ENCODE measurements around the gene LONP2.

The LONP2 gene

DNA sequence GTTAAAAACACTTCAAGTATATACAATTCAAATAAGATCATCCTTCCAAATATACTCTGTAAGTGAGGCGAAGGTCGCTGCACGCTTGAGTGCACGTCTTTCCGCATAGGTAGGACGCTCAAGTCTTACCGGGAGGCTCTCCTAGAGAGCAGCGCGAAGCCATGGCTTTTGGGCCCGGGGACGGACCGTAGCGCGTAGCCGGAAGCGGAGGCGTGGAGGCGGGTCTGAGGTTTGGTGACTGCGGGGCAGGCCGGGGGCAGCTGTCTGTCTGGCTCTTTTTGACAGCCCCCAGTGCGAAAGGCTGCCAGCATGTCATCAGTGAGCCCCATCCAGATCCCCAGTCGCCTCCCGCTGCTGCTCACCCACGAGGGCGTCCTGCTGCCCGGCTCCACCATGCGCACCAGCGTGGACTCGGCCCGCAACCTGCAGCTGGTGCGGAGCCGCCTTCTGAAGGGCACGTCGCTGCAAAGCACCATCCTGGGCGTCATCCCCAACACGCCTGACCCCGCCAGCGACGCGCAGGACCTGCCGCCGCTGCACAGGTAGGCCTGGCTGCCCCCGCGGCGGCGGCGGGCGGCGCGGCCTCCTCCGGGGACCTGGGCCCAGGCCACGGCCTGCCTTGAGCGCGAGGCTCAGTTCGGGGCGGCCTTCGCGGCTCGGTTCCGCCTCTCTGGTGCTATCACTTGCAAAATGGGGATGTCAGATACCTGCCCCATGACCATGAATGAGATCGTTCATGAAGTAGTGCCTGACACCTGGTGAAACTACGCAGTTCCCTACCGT lies at the start of gene LONP2:
Gene LONP2, plus strand, starts transcription at position 221 of the 783 bp plus-strand sequence. Its CDS starts 89 bp downstream, at position 310.
- DNase-seq (ENCODE audit: low read depth), result peak; percentile 86

DNA sequence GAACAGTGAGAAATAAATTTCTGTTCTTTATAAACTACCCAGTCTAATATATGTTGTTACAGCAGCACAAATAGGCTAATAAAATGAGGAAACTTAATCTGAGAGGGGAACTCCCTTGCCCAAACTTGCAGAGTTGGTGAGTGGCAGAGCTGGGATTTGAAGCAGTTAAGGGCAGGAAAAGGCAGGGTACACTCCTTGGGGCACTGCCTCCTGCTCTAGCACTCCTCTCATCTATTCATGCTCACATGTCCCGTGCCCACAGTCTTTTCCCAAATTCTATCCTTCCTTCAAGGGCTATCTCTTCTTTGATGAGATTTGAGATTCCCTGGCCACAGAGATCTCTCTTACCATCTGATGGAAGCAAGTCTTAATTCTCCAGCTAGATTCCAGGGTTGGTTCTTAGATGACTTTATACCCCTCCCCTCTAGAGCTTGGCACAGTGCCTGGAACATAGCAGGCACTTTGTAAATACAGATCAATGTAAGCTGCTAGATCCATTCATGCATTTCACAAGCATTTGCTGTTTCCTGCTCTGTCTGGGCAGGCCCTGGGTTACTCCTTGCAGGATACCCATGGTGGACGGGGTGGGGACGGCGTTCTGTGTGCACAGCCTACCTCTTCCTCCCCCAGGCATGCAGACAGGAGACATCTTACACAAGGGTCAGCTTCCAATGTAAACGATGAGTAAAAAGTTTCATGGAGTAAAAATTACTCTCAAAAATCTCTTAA lies 49.1 kb upstream of the LONP2 start:
- DNase-seq (ENCODE audit: low read depth), result no peak

DNA sequence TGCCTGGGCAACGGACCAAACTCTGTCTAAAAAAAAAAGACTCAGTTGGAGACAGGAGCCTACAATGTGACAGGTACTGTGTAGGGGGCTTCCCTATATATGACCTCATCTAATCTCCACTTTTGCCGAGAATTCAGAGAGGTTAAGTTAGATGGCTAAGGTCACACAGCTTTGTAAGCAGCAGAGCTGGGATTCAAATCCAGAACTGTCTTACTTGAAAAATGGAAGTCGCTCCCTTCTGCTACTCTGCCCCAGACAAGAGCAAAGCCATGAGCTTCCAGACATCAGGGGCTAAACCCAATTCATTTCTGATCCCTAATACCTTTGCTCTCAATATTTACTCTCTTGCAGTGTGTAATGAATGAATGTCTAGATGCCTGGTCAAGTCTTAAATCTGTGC lies 46.8 kb upstream of the LONP2 start:
- DNase-seq (ENCODE audit: low read depth), result no peak

DNA sequence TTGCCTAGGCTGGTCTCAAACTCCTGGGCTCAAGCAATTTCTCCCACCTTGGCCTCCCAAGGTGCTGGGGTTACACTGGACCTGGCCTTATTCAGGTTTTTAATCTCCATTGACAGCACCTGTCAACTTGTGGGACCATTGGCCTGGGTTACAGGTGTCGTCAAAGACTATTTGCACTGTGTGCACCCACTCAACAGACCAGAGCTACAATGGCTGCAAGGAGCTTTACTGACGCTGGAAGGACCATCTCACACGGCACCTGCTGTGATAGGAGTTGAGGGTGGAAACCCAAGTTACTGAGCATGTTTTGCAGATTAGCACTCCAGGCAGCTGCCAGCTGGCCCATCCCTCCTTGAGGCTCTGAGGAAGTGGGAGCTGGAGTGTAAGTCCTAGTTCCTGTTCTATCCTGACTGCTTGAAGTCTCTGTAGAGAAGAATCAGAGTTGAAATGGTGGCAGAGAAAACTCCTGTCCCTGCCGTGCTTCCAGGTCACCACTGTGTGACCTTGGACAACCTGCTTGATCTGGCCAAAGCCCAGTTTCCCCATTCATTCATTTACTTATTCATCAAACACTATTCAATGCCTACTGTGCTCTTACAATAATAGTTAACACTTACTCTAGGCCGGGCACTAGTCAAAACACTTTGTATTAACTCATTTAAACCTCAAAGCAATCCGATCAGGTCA lies 42.4 kb upstream of the LONP2 start:
- DNase-seq (ENCODE audit: low read depth), result no peak

- DNase-seq (ENCODE audit: low read depth), result no peak
Observed at GRCh38 chr16:48203974-48204824, 39.9 kb upstream of the LONP2 start.

DNA sequence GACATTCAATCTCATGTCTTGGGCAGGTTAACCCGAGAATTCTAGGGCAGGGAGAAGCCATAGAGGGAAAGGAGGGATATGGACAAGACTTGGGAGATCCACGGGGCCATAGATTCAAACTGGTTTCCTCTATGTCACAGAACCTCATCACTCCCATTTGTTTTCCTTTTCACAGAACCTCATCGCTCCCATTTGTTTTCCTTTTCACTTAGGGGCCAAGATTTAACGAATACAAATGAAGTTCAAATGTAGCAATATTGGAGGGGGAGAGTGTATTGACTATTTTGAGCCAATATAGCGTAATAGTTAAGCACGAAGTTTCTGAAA lies 39.3 kb upstream of the LONP2 start:
- DNase-seq (ENCODE audit: low read depth), result no peak

DNA sequence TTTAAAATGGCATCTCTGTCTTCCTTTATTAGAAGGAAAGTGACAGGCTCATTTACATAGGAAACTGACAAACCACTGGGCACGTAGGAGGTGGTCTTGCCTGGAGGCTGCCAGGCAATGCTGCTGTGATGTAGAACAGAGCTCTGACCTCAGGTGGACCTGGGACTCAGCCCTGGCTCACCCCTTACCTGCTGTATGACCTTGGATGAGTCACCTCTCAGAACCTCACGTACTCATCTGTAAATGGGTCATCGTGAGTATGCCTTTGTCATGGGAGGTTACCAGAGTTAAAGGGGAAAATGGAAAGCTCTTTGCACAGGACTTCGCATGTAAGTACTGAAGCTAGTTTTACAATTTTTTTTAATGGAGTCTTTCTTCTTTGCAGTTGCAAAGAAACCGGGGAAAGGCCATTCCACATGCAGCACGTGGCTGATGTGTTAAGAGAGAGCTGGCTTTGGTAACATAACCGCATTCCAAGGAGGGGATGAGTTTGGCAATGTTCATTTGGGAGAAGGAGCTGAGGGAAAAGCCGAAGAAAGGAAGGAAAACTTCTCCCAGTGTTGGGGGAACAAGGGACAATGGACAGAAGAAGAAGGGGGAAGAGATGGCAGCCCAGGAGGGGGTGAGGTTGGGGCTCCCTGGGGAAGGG lies 37.4 kb upstream of the LONP2 start:
- DNase-seq (ENCODE audit: low read depth), result no peak

DNA sequence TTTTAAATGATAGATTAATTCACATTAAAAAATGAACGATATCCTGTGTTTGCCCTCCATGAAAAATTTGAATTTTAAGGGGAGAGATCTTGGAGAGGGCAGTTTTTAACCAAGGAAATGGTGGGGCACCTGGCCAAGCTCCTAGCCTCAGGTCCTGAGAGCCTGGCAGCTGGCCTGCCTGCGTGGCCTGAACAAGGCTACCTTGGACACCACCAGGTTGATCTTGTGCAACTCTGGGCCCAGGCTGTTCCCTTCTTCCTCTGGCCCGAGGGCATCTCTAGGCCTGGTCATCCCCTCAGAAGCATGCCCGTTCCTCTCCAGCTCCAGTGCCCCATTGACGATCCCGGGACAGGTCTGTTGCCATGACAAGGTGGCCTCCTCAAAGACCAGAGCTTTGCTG lies 33.4 kb upstream of the LONP2 start:
- no peak for DNase-seq (ENCODE audit: low read depth)

DNA sequence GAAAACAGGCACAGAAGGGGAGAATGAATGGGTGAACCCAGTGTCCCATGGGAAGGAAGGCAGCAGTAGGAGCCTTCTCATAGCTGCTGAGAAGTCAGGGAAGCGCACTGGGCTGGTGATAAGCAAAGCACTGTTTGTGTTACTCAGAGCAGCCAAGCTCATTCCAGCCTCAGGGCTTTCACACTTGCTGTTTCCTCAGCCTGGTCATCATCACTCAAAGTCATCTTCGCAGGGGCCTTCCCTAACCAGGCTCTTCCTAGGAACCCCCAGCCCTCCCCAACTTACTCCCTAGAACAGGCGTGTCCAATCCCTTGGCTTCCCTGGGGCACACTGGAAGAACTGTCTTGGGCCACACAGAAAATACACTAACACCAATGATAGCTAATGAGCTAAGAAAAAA lies 32.1 kb upstream of the LONP2 start:
- DNase-seq (ENCODE audit: low read depth), result no peak

GRCh38 chr16:48215738-48216137 lies 28.4 kb upstream of the LONP2 start:
- DNase-seq (ENCODE audit: low read depth), result no peak

DNA sequence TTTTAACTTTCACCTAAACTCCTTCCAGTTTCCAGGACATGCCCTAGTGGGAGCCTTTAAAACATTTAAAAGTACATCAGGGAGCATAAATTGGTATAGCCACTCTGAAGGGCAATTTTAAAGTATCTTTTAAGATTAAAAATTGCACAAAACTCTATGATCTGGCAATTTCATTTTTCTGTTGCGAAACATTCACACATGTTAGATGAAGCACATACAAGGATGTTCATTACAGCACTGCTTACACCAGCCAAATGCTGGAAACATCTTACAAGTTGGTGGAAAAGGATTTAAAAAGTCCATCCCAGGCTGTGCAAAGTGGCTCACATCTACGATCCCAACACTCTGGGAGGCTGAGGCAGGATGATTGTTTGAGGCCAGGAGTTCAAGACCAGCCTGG lies 26.4 kb upstream of the LONP2 start:
- no peak for DNase-seq (ENCODE audit: low read depth)

DNA sequence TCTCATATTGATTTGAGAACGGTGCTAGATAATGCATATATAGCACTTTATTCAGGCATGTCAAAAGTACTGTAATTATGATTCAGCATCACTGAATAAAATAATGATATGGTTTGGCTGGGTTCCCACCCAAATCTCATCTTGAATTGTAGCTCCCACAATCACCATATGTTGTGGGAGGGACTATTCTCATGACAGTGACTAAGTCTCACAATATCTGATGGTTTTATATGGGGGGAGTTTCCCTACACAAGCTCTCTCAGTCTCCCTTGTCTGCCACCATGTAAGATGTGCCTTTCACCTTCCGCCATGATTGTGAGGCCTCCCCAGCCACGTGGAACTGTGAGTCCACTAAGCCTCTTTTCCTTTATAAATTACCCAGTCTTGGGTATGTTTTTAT lies 25.6 kb upstream of the LONP2 start:
- DNase-seq (ENCODE audit: low read depth), result no peak

- no peak for DNase-seq (ENCODE audit: low read depth)
Observed at GRCh38 chr16:48220891-48221290, 23.2 kb upstream of the LONP2 start.

GRCh38 chr16:48223490-48223889 lies 20.6 kb upstream of the LONP2 start:
- DNase-seq (ENCODE audit: low read depth), result no peak

GRCh38 chr16:48225456-48225855 lies 18.6 kb upstream of the LONP2 start:
- DNase-seq (ENCODE audit: low read depth), result no peak

DNA sequence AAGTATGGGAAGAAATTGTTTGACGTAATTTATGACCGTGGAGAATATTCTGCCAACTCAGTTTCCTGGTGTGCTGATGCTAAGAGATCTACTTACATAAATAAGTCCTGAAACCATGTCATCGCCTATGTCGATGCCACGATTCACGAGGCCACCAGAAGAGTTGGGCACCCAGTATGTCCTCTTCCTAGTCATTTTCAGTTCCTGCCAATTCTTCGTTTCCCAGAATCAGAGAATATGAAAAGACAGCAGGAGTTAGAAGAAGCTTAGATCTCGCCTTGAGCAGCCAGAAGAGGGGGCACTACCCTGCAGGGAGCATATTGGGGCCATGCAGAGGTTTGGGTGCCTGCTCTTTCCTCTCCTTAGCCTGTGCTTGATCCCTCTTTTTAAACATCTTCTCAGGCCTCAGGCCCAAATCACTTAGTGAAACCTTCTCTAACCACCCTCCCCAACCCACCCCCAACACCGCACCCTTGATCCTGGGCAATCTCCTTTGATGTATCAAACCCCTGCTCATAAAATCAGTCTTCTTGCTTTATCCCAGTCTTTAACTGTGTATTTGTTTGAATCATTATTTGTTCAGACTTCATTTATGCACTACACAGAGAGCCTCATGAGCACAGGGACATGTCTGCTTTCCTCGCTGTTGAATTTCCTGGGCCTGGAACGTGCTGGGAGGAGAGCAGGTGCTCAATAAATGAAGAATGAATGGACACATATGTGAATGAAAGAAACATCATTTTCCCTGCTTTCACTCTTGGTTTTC lies 12.2 kb upstream of the LONP2 start:
- DNase-seq (ENCODE audit: low read depth), result no peak

DNA sequence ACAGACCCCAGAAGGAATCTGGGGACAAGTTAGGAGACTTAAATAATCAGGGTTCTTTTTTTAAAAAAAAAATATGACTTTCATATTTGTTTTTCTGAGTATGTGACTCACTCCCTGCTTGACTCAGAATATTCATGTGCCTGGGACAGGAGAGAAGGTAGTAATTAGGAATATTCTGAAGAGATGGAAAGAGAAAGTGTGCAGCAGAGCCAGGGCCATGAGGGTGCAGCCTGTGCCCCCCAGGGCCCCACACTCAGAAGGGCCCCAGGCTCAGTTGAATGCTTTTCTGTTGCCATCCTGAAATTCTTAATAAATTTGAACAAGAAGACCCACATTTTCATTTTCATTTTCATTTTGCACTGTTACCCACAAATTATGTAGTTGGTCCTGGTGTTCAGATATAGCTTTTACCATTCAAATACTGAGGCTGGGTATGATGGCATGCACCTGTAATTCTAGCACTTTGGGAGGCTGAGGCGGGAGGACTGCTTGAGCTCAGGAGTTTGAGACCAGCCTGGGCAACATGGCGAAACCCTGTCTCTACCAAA lies 11.5 kb upstream of the LONP2 start:
- no peak for DNase-seq (ENCODE audit: low read depth)

DNA sequence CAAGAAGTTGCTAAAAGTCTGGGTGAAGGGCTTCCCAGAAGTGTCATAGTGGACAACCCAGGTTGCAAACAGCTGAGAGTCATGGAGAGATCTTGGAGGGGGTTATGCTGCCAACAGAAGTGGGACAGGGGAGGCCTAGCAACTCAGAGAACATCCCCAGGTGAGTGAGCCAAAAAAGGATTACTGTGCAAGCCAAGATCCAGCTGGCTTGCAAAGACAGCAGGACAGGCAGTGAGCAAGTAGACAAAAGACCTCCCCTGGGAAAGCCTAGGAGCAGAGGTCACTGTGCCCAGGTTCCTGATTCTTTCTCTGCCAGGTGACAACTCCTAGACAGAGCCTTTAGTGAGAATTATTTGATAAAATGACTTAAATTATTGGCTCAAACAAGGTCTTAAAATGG lies 9.5 kb upstream of the LONP2 start:
- no peak for DNase-seq (ENCODE audit: low read depth)

DNA sequence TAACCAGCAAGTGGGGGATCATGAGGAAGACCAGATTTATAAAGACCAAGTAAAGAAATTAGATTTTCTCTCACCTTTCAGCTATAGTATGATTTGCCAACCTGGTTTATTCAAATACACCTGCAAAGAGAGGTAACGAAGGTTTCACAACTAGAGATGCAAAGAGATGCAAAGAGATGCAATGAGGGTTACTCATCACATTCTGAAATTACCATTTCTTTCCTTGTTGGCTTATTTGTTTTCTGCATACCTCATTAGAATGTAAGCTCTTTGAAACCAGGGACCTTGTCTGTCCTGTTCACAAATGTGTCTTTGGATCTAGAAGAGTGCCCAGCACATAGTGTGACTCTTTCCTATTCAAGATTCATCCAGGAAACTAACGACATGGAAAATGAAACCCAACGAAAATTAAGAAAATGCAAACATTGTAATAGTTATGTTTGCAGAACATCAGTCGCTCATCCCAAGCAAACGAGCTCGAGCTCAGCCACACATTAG lies 9.0 kb upstream of the LONP2 start:
- DNase-seq (ENCODE audit: low read depth), result no peak

- DNase-seq (ENCODE audit: low read depth), result no peak
Observed at GRCh38 chr16:48235556-48236136, 8.5 kb upstream of the LONP2 start.
